GM19351 (cell line): Measurements from ENCODE around the gene SMYD5.
A peak's percentile ranks its signal among the peaks of the same experiment; 100 is the strongest.
"Not testable (repeated sequence)": the region's sequence is repeated elsewhere in the genome, so short reads cannot be mapped to it uniquely, and the experiment has no call there.

Source experiments
- ATAC-seq: cut with Tn5 transposase; IDR thresholded peaks from one replicate; pipeline ENCODE4 v1.9.1; 2021; ENCODE audit warnings: mild to moderate bottlenecking, moderate library complexity; ENCODE audit not compliant: unreplicated experiment

Gene SMYD5

DNA sequence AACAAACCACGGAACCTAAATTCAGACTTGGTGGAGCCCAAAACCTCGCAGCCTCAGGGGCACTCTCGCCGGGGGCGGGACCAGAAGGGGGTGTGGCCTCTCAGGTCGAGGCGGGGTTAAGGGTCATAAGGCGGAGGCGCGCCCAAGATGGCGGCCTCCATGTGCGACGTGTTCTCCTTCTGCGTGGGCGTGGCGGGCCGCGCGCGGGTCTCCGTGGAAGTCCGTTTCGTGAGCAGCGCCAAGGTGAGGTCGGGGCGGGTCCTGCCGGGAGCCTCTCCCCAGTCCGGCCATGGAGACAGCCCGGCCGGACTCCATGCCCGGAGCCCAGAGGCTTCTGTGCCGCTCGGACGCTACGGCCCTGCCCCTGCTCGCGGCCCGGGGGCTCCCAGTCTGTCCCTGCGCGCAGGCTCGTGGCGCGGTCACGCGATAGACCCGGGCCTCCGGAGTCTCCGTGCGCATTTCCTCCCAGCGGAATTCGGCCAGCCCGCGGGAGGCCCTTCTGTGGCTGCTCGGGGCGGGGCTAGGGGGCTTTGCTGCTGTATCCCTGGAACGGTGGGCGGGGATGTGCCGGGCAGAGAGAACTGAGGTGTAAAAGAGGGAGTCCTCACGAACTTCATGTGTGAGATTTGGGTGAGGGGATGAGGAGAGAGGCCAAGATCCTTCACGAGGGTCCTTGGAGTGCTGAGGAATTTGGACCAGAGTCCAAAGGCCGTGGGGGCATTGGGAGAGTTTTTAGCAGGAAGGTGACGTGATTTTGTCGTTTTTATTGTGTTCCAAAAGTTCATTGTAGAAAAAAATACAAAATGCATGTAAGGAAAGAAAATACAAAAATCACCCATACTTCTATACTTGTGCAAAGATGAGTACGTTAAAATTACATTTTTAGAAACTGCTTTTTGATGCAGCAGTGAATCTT lies at the start of gene SMYD5:
TSS of gene SMYD5 (plus strand) at position 126 of the 916 bp plus-strand sequence. CDS start at position 148, 22 bp downstream.
- ATAC-seq, result peak; percentile 85

GRCh38 chr2:73165978-73166377 lies 48.1 kb upstream of the SMYD5 start:
- not testable (repeated sequence) for ATAC-seq

DNA sequence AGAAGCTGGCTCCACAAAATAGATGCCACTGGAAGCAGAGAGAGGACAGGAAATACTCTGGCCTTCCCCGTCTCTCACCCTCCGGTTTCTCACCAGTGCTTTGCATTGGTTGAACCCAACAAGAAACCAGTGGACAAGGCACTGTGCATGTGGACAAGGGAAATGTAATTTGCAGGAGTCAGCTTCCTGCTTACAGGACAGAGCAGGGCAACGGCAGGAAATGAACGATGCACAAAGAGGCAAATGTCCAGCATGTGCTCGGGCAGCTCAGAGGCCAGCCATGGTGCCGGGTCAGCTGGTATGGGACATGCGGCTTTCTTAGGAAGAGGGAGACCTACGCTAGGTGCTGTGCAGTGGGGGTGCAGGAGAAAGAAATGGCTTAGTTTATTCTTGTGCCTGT lies 47.2 kb upstream of the SMYD5 start:
- not testable (repeated sequence) for ATAC-seq

DNA sequence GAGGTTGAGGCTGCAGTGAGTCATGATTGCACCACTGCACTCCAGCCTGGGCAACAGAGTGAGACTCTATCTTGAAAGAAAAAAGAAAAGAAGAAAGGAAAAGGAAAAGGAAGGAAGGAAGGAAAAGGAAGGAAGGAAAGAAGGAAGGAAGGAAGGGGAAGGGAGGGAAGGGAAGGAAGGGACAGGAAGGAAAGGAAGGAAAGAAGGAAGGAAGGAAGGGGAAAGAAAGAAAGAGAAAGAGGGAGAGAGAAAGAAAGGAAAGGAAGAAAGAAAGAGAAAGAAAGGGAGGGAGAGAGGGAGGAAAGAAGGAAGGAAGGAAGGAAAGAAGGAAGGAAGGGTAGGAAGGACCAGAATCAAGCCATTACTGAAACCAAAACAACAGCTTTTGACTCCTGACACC lies 45.7 kb upstream of the SMYD5 start:
- not testable (repeated sequence) for ATAC-seq

- not testable (repeated sequence) for ATAC-seq
These were observed 43.7 kb upstream of the SMYD5 start for GRCh38 chr2:73170341-73170740.

- ATAC-seq, result peak; percentile 70
These were observed 41.1 kb upstream of the SMYD5 start for GRCh38 chr2:73172963-73173362.

- no peak for ATAC-seq
These were observed 40.3 kb upstream of the SMYD5 start for GRCh38 chr2:73173781-73174180.

GRCh38 chr2:73174244-73174643 lies 39.8 kb upstream of the SMYD5 start:
- ATAC-seq, result no peak

DNA sequence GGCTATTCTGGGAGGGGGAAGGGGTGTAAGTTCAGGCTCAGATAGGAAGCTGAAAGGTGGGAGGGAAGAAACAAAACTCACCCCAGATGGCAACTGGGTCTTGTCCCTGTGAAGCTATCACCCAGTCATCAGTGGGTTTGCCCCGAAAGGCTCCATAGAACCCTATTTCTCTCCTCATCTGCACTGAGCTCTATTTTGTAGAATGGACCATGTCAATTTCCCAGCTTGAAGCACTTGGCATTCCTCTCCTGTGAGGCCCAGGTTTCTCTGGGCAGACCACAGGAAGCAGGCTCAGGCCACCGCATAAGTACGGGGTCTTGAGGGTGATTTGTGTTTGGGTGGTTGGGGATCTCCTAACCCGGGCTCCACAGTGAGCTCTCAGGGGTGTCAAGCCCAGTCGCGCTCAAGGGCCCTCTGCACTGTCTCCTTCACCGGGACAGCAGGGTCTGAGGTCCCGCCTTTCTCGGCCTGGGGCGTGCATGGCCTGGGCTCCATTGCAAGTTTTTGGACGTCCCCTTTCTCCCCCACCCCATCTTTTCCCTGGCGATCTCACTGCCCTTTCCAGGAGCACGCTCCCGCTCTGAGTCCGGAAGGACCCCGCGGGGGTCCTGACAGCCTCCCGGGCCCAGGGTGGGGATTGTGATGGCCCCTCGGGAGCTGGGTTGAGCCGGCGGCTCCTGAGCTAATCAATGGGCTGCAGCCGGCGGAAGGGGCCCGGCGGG lies 38.9 kb upstream of the SMYD5 start:
- no peak for ATAC-seq

DNA sequence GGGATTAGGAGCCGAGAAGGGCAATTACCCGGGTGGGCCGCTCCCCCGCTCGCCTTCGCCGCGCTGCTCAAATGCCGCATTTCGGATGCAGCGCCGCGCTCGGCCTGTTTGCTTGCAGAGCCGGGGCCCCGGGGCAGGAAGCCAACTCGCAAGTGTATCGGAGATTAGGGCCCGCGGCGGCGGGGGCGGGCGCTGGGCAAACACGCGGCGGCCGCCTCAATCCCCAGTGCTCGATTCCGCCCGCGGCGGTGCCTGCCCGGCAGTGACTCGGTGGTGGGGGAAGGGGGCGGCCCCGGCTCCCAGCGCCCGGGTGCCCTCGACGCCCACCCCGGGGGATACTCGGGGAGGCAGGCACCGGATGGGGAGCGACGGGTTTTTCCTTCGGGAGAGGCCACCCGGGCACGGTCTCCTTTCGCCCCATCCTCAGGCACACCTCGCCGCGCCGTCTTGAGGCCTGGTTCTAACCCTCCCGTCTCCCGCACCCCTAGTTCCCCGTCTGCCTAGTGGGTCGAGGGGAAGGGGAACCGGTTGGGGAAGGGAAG lies 38.3 kb upstream of the SMYD5 start:
- ATAC-seq, result peak; percentile 27

GRCh38 chr2:73176205-73176880 lies 37.7 kb upstream of the SMYD5 start:
- ATAC-seq, result no peak

- peak; percentile 78 for ATAC-seq
These were observed 37.0 kb upstream of the SMYD5 start for GRCh38 chr2:73176881-73177644.

DNA sequence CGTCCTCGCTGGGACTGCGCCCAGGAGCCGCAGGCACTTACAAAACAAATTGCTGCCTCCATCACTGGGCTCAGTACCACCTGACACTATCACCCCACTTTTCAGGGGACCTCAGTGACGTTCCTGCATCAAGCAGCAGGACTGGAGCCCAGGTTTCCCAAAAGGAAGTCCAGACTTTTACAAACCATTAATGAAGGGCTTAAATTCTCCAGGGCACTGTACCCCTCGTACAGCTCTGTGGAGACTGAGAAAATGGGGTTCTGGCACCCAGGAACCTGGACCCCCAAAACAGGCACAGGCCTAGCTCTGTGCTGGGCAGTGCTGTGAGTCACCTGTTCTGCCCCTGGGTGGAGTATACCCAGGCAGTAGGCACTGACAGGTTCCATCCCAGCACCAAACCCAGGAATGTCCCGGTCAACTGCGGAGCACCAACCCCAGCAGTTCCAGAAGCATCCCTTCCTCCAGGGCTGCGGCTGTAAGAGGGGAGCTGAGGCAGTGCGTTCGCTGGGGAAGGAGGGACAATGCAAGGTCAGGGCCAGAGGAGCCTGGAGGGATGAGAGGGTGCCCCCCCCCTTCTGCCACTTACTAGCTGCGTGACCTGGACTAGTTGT lies 36.3 kb upstream of the SMYD5 start:
- ATAC-seq, result no peak

GRCh38 chr2:73185965-73186364 lies 28.1 kb upstream of the SMYD5 start:
- no peak for ATAC-seq

DNA sequence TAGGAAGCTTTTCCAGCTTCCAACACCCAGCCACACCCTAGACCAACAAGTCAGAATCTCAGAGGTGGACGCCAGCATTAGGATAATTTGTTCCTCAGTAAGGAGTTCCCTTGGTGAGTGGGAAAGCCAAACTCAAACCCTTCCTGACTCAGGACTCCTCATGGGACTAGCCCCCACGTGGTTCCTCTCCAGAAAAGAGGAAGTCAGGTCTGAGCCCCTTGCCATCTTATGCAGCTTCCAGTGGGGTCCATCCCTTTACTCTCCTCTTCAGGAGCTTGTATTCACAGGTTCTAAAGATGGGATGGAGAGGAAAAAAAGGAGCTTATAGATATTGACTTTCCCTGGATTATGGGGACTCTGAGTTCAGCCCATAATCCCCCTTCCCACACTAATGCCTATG lies 26.5 kb upstream of the SMYD5 start:
- ATAC-seq, result no peak

DNA sequence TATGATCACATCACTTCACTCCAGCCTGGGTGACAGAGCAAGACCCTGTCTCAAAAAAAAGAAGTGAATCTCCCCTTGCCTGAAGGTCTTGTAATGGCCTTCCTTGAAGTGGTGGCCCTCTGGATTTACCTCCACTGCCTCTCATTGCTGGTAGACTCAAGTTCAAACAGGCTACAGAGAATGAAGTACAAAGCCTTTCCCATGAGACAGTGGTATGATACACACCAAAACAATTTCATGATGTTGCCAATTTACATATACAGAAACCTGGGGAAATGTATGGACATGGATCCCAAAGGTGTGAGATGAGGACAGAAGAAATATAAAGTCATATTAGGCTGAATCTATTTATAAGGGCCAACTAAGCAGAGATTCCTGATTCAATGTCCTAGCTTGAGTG lies 16.5 kb upstream of the SMYD5 start:
- ATAC-seq, result no peak

- not testable (repeated sequence) for ATAC-seq
These were observed 13.8 kb upstream of the SMYD5 start for GRCh38 chr2:73200281-73200680.

GRCh38 chr2:73202156-73203054 lies 11.6 kb upstream of the SMYD5 start, which contains the start of gene NOTO:
NOTO (plus strand) TSS chr2:73202574; CDS start chr2:73202667, 93 bp downstream.
- ATAC-seq, result no peak
